Measurements from ENCODE around the gene RSPH6A. TPM values are rescaled to one million over a fixed set of nuclear protein-coding genes. Genes with fewer than 3 reads are reported as not detected.

The RSPH6A gene
- total RNA-seq, 6 donors from 2014 or later, result 0.15 to 5.2 (median 0.32) TPM; not detected in 2

GRCh38 chr19:45746866-45747265 is 68.2 kb downstream of the RSPH6A start:
- TF ChIP-seq POLR2AphosphoS5 (IDR thresholded peaks at IDR 0.05) (no peak), CTCF (IDR thresholded peaks at IDR 0.05) (no peak), POLR2A (IDR thresholded peaks at IDR 0.05) (no peak), EP300 (IDR thresholded peaks at IDR 0.05) (no peak)
- no peaks in the 10 kb centered on the region for H3K36me3 ChIP-seq
- DNase-seq, result no peak
- no peaks in the 10 kb centered on the region for H3K9me3 ChIP-seq
- no peaks in the 10 kb centered on the region for H3K27me3 ChIP-seq
- H3K4me3 ChIP-seq, result no peak overlapping the region
- H3K4me1 ChIP-seq, result no peaks in the 10 kb centered on the region
- no peak for ATAC-seq (ENCODE audit: low FRiP score in 2 of 2)
- H3K27ac ChIP-seq, result no peak overlapping the region
- WGBS, 2 donors, result 65 to 74% methylated on average over 5 of the region's 5 CpGs

Other genes with a start within 250 kb of the RSPH6A start
- gene OPA3, start 230.5 kb downstream of the RSPH6A start, total RNA-seq, result 10 to 100 TPM in 5 of 6 donors, 1 to 10 TPM in 1; 9.9 to 14.3 (median 12.7) TPM
- gene GPR4, start 213.1 kb downstream of the RSPH6A start, total RNA-seq, result 10 to 100 TPM in 2 of 6 donors, 1 to 10 TPM in 4; 1.0 to 22.1 (median 6.8) TPM
- gene EML2, start 175.9 kb downstream of the RSPH6A start, total RNA-seq, result 10 to 100 TPM; 34.1 to 70.2 (median 48.2) TPM
- gene GIPR, start 147.1 kb downstream of the RSPH6A start, total RNA-seq, result 10 to 100 TPM in 1 of 6 donors, 1 to 10 TPM in 5; 2.9 to 17.8 (median 6.0) TPM
- gene SNRPD2, start 123.4 kb downstream of the RSPH6A start, total RNA-seq, result 100 to 1,000 TPM in 5 of 6 donors, 10 to 100 TPM in 1; 58.7 to 261 (median 161) TPM
- gene QPCTL, start 122.6 kb downstream of the RSPH6A start, total RNA-seq, result 10 to 100 TPM in 3 of 6 donors, 1 to 10 TPM in 3; 7.1 to 18.3 (median 10.1) TPM
- gene FBXO46, start 84.4 kb downstream of the RSPH6A start, total RNA-seq, result 10 to 100 TPM; 12.0 to 21.1 (median 20.6) TPM
- gene MEIOSIN, start 81.9 kb downstream of the RSPH6A start, total RNA-seq, result not detected
- 10 to 100 TPM in 4 of 6 donors, 1 to 10 TPM in 2; 6.2 to 36.7 (median 17.8) TPM for gene SIX5, start 46.1 kb downstream of the RSPH6A start, total RNA-seq
- gene DMPK, start 32.8 kb downstream of the RSPH6A start, total RNA-seq, result 100 to 1,000 TPM in 1 of 6 donors, 10 to 100 TPM in 5; 24.2 to 192 (median 43.8) TPM
- gene DMWD, start 22.5 kb downstream of the RSPH6A start, total RNA-seq, result 100 to 1,000 TPM in 1 of 6 donors, 10 to 100 TPM in 5; 29.4 to 109 (median 57.4) TPM
- 100 to 1,000 TPM in 2 of 6 donors, 10 to 100 TPM in 4; 35.0 to 345 (median 76.0) TPM for gene SYMPK, start 47.8 kb upstream of the RSPH6A start, total RNA-seq
- gene FOXA3, start 49.0 kb upstream of the RSPH6A start, total RNA-seq, result 1 to 10 TPM in 1 of 6 donors, under 1 TPM in 2, not detected in 3; 0.46 to 1.2 (median 0.46) TPM
- gene IRF2BP1, start 70.8 kb upstream of the RSPH6A start, total RNA-seq, result 10 to 100 TPM; 23.2 to 36.5 (median 30.5) TPM
- gene MYPOP, start 87.3 kb upstream of the RSPH6A start, total RNA-seq, result 10 to 100 TPM in 2 of 6 donors, 1 to 10 TPM in 4; 2.3 to 13.6 (median 9.2) TPM
- not detected for gene NANOS2, start 99.5 kb upstream of the RSPH6A start, total RNA-seq
- gene NOVA2, start 158.6 kb upstream of the RSPH6A start, total RNA-seq, result 10 to 100 TPM in 4 of 6 donors, 1 to 10 TPM in 2; 4.7 to 19.0 (median 13.9) TPM
- 10 to 100 TPM in 5 of 6 donors, 1 to 10 TPM in 1; 5.9 to 28.3 (median 20.3) TPM for gene CCDC61, start 180.2 kb upstream of the RSPH6A start, total RNA-seq
- 1 to 10 TPM in 4 of 6 donors, not detected in 2; 2.1 to 4.3 (median 3.3) TPM for gene PGLYRP1, start 207.7 kb upstream of the RSPH6A start, total RNA-seq
- gene IGFL4, start 225.7 kb upstream of the RSPH6A start, total RNA-seq, result not detected

Measured in upper lobe of left lung (tissue), 6 donors.